ENCODE results near the gene SMC1B. TPM values are rescaled to one million over a fixed set of nuclear protein-coding genes. Genes with fewer than 3 reads are reported as not detected.

Gene SMC1B
- total and polyA plus RNA-seq, 4 donors: 0.01 to 0.04 TPM; not detected in 2

GRCh38 chr22:45420011-45420410 is 6.6 kb upstream of the SMC1B start:
- no peak for TF ChIP-seq CTCF (IDR thresholded peaks at IDR 0.05; ENCODE audit: control extremely low read depth, extremely low read depth)
- Histone ChIP-seq H3K4me3 (no peak overlapping the region), H3K27me3 (ENCODE audit: control insufficient read depth in 3 of 3, insufficient read depth in 3 of 3, low read length in 2 of 3) (no peaks in the 10 kb centered on the region), H3K9ac (ENCODE audit: insufficient read depth in 1 of 2, low read length in 2 of 2) (no peak overlapping the region), H3K36me3 (ENCODE audit: control insufficient read depth in 4 of 4, insufficient read depth in 4 of 4, low read length in 4 of 4) (no peaks in the 10 kb centered on the region), H3K27ac (ENCODE audit: low read depth in 1 of 2, low read length in 1 of 2) (no peak overlapping the region), H3K4me1 (ENCODE audit: control insufficient read depth in 5 of 5, insufficient read depth in 5 of 5, low read length in 5 of 5) (no peaks in the 10 kb centered on the region), H3K9me3 (ENCODE audit: control insufficient read depth in 4 of 4, insufficient read depth in 3 of 4, low read length in 3 of 4) (no peaks in the 10 kb centered on the region)
- DNase-seq (no peak), ATAC-seq (ENCODE audit: insufficient read depth, low FRiP score) (no peak)
- 85 to 93% methylated on average over 4 of the region's 4 CpGs for WGBS, 2 donors

GRCh38 chr22:45418770-45419138 is 5.4 kb upstream of the SMC1B start:
- no peaks in the 10 kb centered on the region for H3K36me3 ChIP-seq (ENCODE audit: control insufficient read depth in 4 of 4, insufficient read depth in 4 of 4, low read length in 4 of 4)
- WGBS, 2 donors: 97% methylated on average over 6 of the region's 6 CpGs
- no peak overlapping the region for H3K27ac ChIP-seq (ENCODE audit: low read depth in 1 of 2, low read length in 1 of 2)
- H3K27me3 ChIP-seq (ENCODE audit: control insufficient read depth in 3 of 3, insufficient read depth in 3 of 3, low read length in 2 of 3): no peaks in the 10 kb centered on the region
- H3K4me3 ChIP-seq: no peak overlapping the region
- no peak for TF ChIP-seq CTCF (IDR thresholded peaks at IDR 0.05; ENCODE audit: control extremely low read depth, extremely low read depth)
- H3K9ac ChIP-seq (ENCODE audit: insufficient read depth in 1 of 2, low read length in 2 of 2): no peak overlapping the region
- no peak for DNase-seq
- no peak for ATAC-seq (ENCODE audit: insufficient read depth, low FRiP score)
- peaks cover 0 to 5% (median 0%) of the 10 kb centered on the region in 5 donors for H3K4me1 ChIP-seq (ENCODE audit: control insufficient read depth in 5 of 5, insufficient read depth in 5 of 5, low read length in 5 of 5)
- no peaks in the 10 kb centered on the region for H3K9me3 ChIP-seq (ENCODE audit: control insufficient read depth in 4 of 4, insufficient read depth in 3 of 4, low read length in 3 of 4)

GRCh38 chr22:45418056-45418769 is 4.8 kb upstream of the SMC1B start:
- Histone ChIP-seq H3K9me3 (ENCODE audit: control insufficient read depth in 4 of 4, insufficient read depth in 3 of 4, low read length in 3 of 4) (no peaks in the 10 kb centered on the region), H3K4me1 (ENCODE audit: control insufficient read depth in 5 of 5, insufficient read depth in 5 of 5, low read length in 5 of 5) (peaks cover 0 to 10% (median 0%) of the 10 kb centered on the region in 5 donors), H3K4me3 (no peak overlapping the region), H3K36me3 (ENCODE audit: control insufficient read depth in 4 of 4, insufficient read depth in 4 of 4, low read length in 4 of 4) (no peaks in the 10 kb centered on the region), H3K27ac (ENCODE audit: low read depth in 1 of 2, low read length in 1 of 2) (no peak overlapping the region), H3K9ac (ENCODE audit: insufficient read depth in 1 of 2, low read length in 2 of 2) (no peak overlapping the region), H3K27me3 (ENCODE audit: control insufficient read depth in 3 of 3, insufficient read depth in 3 of 3, low read length in 2 of 3) (no peaks in the 10 kb centered on the region)
- 93 to 97% methylated on average over 16 of the region's 16 CpGs for WGBS, 2 donors
- DNase-seq (no peak), ATAC-seq (ENCODE audit: insufficient read depth, low FRiP score) (no peak)
- TF ChIP-seq CTCF (IDR thresholded peaks at IDR 0.05; ENCODE audit: control extremely low read depth, extremely low read depth): no peak

GRCh38 chr22:45413013-45413367 is 409 bp downstream of the SMC1B start:
- Histone ChIP-seq H3K4me3 (no peak overlapping the region), H3K4me1 (ENCODE audit: control insufficient read depth in 5 of 5, insufficient read depth in 5 of 5, low read length in 5 of 5) (peaks cover 0 to 11% (median 0%) of the 10 kb centered on the region in 5 donors), H3K27me3 (ENCODE audit: control insufficient read depth in 3 of 3, insufficient read depth in 3 of 3, low read length in 2 of 3) (no peaks in the 10 kb centered on the region), H3K9ac (ENCODE audit: insufficient read depth in 1 of 2, low read length in 2 of 2) (no peak overlapping the region), H3K36me3 (ENCODE audit: control insufficient read depth in 4 of 4, insufficient read depth in 4 of 4, low read length in 4 of 4) (no peaks in the 10 kb centered on the region), H3K9me3 (ENCODE audit: control insufficient read depth in 4 of 4, insufficient read depth in 3 of 4, low read length in 3 of 4) (no peaks in the 10 kb centered on the region), H3K27ac (ENCODE audit: low read depth in 1 of 2, low read length in 1 of 2) (no peak overlapping the region)
- TF ChIP-seq CTCF (IDR thresholded peaks at IDR 0.05; ENCODE audit: control extremely low read depth, extremely low read depth): no peak
- 88 to 90% methylated on average over 25 to 27 of the region's 27 CpGs for WGBS, 2 donors
- DNase-seq (no peak), ATAC-seq (ENCODE audit: insufficient read depth, low FRiP score) (no peak)

Measured in lung (tissue), 12 donors.